Measurements from ENCODE around the gene DDX6.

GRCh38 chr11:118813551-118813950 is 22.6 kb upstream of the DDX6 start:
- TF ChIP-seq CTCF (IDR thresholded peaks at IDR 0.05 in 4 of 5, conservative IDR thresholded peaks at IDR 0.05 in 1 of 5) (no peak), POLR2A (IDR thresholded peaks at IDR 0.05) (no peak)

Data from gastrocnemius medialis (tissue), 4 donors.